Subcutaneous adipose tissue (tissue), 4 donors: Measurements from ENCODE around the gene KRT33B. TPM values are rescaled to one million over a fixed set of nuclear protein-coding genes. Genes with fewer than 3 reads are reported as not detected.

Experiments
- total RNA-seq, 4 donors: library from RNA; depleted of rRNA; stranded (reverse); fragments of >200 nt; gene quantifications; one replicate each; pipeline ENCODE4 v1.1.0, GENCODE V29; 2016
- TF ChIP-seq, protein P1 (sequence below): fragments of 450-650 bp; IDR thresholded peaks from one replicate; pipeline ENCODE4 v1.5.1; 2016; ENCODE audit warnings: low read depth, mild to moderate bottlenecking, control low read depth, antibody characterized with exemption, moderate library complexity

KRT33B gene
- total RNA-seq, 4 donors from 2014 or later, result not detected

GRCh38 chr17:41402161-41402560 is 32.5 kb upstream of the KRT33B start:
- TF ChIP-seq, protein P1, sequence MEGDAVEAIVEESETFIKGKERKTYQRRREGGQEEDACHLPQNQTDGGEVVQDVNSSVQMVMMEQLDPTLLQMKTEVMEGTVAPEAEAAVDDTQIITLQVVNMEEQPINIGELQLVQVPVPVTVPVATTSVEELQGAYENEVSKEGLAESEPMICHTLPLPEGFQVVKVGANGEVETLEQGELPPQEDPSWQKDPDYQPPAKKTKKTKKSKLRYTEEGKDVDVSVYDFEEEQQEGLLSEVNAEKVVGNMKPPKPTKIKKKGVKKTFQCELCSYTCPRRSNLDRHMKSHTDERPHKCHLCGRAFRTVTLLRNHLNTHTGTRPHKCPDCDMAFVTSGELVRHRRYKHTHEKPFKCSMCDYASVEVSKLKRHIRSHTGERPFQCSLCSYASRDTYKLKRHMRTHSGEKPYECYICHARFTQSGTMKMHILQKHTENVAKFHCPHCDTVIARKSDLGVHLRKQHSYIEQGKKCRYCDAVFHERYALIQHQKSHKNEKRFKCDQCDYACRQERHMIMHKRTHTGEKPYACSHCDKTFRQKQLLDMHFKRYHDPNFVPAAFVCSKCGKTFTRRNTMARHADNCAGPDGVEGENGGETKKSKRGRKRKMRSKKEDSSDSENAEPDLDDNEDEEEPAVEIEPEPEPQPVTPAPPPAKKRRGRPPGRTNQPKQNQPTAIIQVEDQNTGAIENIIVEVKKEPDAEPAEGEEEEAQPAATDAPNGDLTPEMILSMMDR, result no peak

- TF ChIP-seq, protein P1, result no peak
Observed at GRCh38 chr17:41396996-41397660, 27.5 kb upstream of the KRT33B start, which contains the start of gene KRT31. Gene KRT31, minus strand, starts transcription at chr17:41397608. Its CDS starts 69 bp downstream, at chr17:41397539.

DNA sequence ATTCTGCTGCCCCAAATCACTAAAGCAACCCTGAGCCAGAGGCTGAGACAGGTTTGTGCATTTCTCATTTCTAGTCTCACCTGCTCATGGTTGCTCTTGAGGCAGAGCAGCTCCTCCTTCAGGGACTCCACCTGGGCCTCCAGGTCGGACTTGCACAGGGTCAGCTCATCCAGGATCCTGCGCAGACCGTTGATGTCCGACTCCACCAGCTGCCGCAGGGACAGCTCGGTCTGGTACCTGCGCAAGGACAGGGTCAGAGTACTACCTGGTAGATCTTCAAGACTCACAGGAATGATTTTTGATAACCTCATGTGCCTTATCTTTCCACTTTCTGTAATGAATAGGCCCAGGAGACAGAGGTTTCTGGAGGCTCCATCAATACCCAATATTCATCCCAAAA is 26.7 kb upstream of the KRT33B start:
- TF ChIP-seq, protein P1, result no peak

DNA sequence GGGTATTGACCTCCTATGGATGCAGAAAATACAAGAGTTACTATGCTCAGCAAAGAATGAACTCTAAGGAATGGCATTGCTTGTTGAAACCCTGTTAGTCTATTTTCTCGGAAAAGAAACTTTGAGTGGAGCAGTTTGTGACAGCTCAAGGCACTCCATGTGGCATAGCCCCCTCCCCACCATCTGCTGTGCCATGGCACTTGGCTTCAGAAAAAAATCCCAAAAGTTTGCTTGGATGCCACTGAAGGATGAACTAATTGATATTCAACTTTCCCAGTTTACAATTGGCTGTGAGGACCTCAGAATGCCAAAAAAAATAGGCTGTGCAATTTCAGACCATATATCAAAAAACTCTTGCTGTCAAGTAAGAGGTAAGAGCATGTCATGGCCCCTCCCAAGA is 26.0 kb upstream of the KRT33B start:
- TF ChIP-seq, protein P1, result no peak

- TF ChIP-seq, protein P1, result no peak
Observed at GRCh38 chr17:41394254-41394996, 24.8 kb upstream of the KRT33B start.

GRCh38 chr17:41393826-41394225 is 24.2 kb upstream of the KRT33B start:
- TF ChIP-seq, protein P1, result no peak

DNA sequence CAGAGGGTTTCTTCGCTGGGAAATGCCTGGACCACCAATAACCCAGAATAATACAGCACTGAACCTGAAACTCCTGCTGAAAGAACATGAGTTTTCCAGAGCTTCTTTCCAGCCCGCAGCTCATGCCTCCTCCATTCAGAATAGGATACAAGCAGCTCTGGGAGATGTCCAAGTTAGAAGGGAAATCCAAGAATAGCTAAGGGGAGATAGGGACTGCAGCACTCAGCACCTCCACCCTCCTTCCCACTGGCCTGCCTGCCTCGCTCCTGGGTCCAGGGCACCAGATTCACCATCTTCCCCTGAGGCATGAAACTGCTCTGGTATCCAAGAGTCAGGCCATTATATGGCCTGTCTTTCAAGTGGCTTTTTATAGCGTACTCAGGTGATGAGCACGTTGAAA is 23.7 kb upstream of the KRT33B start:
- TF ChIP-seq, protein P1, result no peak
